ENCODE measurements around the gene SLC39A8.

The SLC39A8 gene

GRCh38 chr4:102230194-102230593, 115.1 kb downstream of the SLC39A8 start:
- DNase-seq (ENCODE audit: low spot score), result no peak

- no peak for DNase-seq (ENCODE audit: low spot score)
These were observed 117.9 kb downstream of the SLC39A8 start for GRCh38 chr4:102227388-102227787.

GRCh38 chr4:102223461-102223860, 121.8 kb downstream of the SLC39A8 start:
- DNase-seq (ENCODE audit: low spot score), result no peak

GRCh38 chr4:102222838-102223409, 122.4 kb downstream of the SLC39A8 start:
- no peak for DNase-seq (ENCODE audit: low spot score)

GRCh38 chr4:102219129-102219528, 126.2 kb downstream of the SLC39A8 start:
- no peak for DNase-seq (ENCODE audit: low spot score)

- DNase-seq (ENCODE audit: low spot score), result no peak
These were observed 126.6 kb downstream of the SLC39A8 start for GRCh38 chr4:102218656-102219055.

- no peak for DNase-seq (ENCODE audit: low spot score)
These were observed 127.4 kb downstream of the SLC39A8 start for GRCh38 chr4:102217775-102218355.

GRCh38 chr4:102217345-102217744, 127.9 kb downstream of the SLC39A8 start:
- DNase-seq (ENCODE audit: low spot score), result peak; percentile 12

- no peak for DNase-seq (ENCODE audit: low spot score)
These were observed 128.6 kb downstream of the SLC39A8 start for GRCh38 chr4:102216666-102217065.

- DNase-seq (ENCODE audit: low spot score), result no peak
These were observed 132.3 kb downstream of the SLC39A8 start for GRCh38 chr4:102213031-102213430.

All from cerebellar cortex (tissue), 1 donor.